ENCODE results near the gene PI4K2A. TPM values are rescaled to one million over a fixed set of nuclear protein-coding genes. Genes with fewer than 3 reads are reported as not detected.

PI4K2A gene
- total and polyA plus RNA-seq, 2 of the 13 experiments (the other 11 are each of a cell fraction or from before 2014, with no cell fraction given) = 10.9 to 14.3 TPM

DNA sequence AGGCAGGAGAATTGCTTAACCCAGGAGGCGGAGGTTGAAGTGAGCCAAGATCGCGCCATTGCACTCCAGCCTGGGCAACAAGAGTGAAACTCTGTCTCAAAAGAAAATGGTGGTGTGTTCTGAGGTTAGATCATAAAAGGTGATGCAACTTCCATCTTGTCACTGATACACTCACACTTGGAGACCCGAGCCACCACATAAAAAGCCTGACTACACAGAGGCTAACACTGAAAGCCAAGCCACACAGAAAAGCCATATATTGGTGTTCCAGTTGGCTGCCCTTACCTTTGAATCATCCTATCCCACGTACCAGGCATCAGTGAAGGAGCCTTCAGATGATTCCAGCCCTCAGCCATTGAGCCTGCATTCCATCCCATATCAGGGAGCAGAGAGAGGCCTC lies 11.2 kb upstream of the PI4K2A start (continued):
- TF ChIP-seq MTA3 (CRISPR knock-in tag; IDR thresholded peaks at IDR 0.05) (no peak), CCDC6 (CRISPR knock-in tag; IDR thresholded peaks at IDR 0.05) (no peak), SMAD1 (CRISPR knock-in tag; IDR thresholded peaks at IDR 0.05; ENCODE audit: borderline replicate concordance, low read depth) (no peak)

DNA sequence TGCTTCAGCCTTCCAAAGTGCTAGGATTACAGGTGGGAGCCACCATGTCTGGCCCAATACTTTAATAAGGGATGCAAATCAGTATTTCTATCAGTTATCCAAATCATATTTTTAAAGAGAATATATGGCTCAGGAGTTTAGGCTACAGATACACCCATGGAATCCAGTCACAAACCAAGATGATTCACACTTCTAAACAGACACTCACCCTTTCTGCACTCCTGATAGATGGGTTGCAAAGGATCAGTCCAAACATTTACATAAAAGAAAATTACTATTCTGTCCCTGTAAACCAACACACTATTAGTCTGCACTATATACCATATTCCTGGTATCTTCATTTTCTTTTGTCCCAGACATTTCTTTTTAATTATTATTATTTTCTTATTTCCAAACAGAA lies 9.4 kb upstream of the PI4K2A start:
- H3K4me1 ChIP-seq (ENCODE audit: insufficient read depth, low read length) = peaks cover 37% of the 10 kb centered on the region
- H3K4me2 ChIP-seq (ENCODE audit: low read depth, low read length) = no peak overlapping the region
- ATAC-seq (no peak), FAIRE-seq (no peak), DNase-seq (ENCODE audit: low spot score) (no peak)
- no peak overlapping the region for H3K9ac ChIP-seq (ENCODE audit: insufficient read depth, low read depth, low read length)
- CTCF ChIA-PET (ENCODE audit: low intra/inter-chr PET ratio, low total read pairs) = no interaction called here
- no peaks in the 10 kb centered on the region for H3K79me2 ChIP-seq (ENCODE audit: insufficient read depth, low read length)
- no TSS peak for BruUV-seq (replicated peaks)
- no peaks in the 10 kb centered on the region for H4K20me1 ChIP-seq (ENCODE audit: insufficient read depth, low read length)
- no peak overlapping the region for H3K4me3 ChIP-seq (replicated peaks in 1 of 3; ENCODE audit: insufficient read depth in 1 of 3, low read depth in 2 of 3, low read length in 3 of 3)
- POLR2A ChIA-PET = no interaction called here
- no peaks in the 10 kb centered on the region for H3K9me3 ChIP-seq (ENCODE audit: low read length)
- in situ Hi-C loops (cut with HindIII; ENCODE audit: extremely low pct_ligation_motif_present, low pct_unique_long_range_greater_than_20kb) = no loop called here
- no peak overlapping the region for H3K27ac ChIP-seq (ENCODE audit: extremely low read length, insufficient read depth, low read length)
- no peak overlapping the region for H2AFZ ChIP-seq (ENCODE audit: low read length)
- intact Hi-C loops (cut with micrococcal nuclease; ENCODE audit: unreplicated experiment) = no loop called here
- no peaks in the 10 kb centered on the region for H3K27me3 ChIP-seq (ENCODE audit: control insufficient read depth in 1 of 2, insufficient read depth in 2 of 2, low read length in 2 of 2)
- no peaks in the 10 kb centered on the region for H3K36me3 ChIP-seq (replicated peaks in 1 of 2; ENCODE audit: control insufficient read depth in 1 of 2, insufficient read depth in 2 of 2, low read length in 2 of 2)
- no peak for TF ChIP-seq RELA (CRISPR knock-in tag; IDR thresholded peaks at IDR 0.05)
- no peak for TF ChIP-seq SIN3B (IDR thresholded peaks at IDR 0.05; ENCODE audit: low read length)
- TF ChIP-seq, protein P1, sequence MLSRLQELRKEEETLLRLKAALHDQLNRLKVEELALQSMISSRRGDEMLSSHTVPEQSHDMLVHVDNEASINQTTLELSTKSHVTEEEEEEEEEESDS (CRISPR knock-in tag; IDR thresholded peaks at IDR 0.05; ENCODE audit: borderline replicate concordance) = no peak
- no peak for TF ChIP-seq ZNF558 (CRISPR knock-in tag; IDR thresholded peaks at IDR 0.05; ENCODE audit: borderline replicate concordance)
- TF ChIP-seq ZNF839 (CRISPR knock-in tag; IDR thresholded peaks at IDR 0.05; ENCODE audit: borderline replicate concordance) = no peak
- TF ChIP-seq ZFP37 (CRISPR knock-in tag; IDR thresholded peaks at IDR 0.05; ENCODE audit: borderline replicate concordance) = no peak
- TF ChIP-seq ARHGAP35 (CRISPR knock-in tag; IDR thresholded peaks at IDR 0.05; ENCODE audit: borderline replicate concordance) = no peak
- no peak for TF ChIP-seq RFX5 (IDR thresholded peaks at IDR 0.05; ENCODE audit: low read depth, low read length)
- no peak for TF ChIP-seq ZMYM2 (CRISPR knock-in tag; IDR thresholded peaks at IDR 0.05)
- TF ChIP-seq, protein P2, sequence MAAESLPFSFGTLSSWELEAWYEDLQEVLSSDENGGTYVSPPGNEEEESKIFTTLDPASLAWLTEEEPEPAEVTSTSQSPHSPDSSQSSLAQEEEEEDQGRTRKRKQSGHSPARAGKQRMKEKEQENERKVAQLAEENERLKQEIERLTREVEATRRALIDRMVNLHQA (CRISPR knock-in tag; IDR thresholded peaks at IDR 0.05) = no peak
